GM10248 (cell line): ENCODE data around the gene ALS2.

Experiments
- CTCF ChIA-PET: fragments of 300-600 bp; sonication (Branson Sonifier 250); formaldehyde crosslinking; extraction: SDS; loops from one replicate; lab custom pipeline; 2021; ENCODE audit warnings: antibody characterized with exemption; lab: Yijun Ruan, JAX
- POLR2A ChIA-PET: fragments of 350-650 bp; sonication (Branson Sonifier 250); formaldehyde crosslinking; extraction: SDS; loops from one replicate; lab custom pipeline; 2020; ENCODE audit warnings: antibody characterized with exemption; lab: Yijun Ruan, JAX
- DNase-seq: peaks from one replicate; pipeline ENCODE4 v3.0.0; 2012; ENCODE audit errors: extremely low spot score
- CTCF ChIP-seq: IDR thresholded peaks from 2 replicates; pipeline ENCODE4 v1.5.1; 2012; ENCODE audit warnings: mild to moderate bottlenecking, low read depth; ENCODE audit errors: extremely low read depth, missing control alignments, control extremely low read depth

The ALS2 gene

GRCh38 chr2:201701646-201702045 lies 79.1 kb downstream of the ALS2 start:
- ChIA-PET POLR2A (no interaction called here), CTCF (interaction anchor here (1.0 kb wide), 1 partner anchor 19 kb away, joined by 4 read pairs; no protein-coding TSS in a partner anchor)
- no peak for DNase-seq
- no peak for TF ChIP-seq CTCF

GRCh38 chr2:201699416-201699815 lies 81.3 kb downstream of the ALS2 start:
- no peak for TF ChIP-seq CTCF
- ChIA-PET CTCF (interaction anchor here (1.6 to 1.7 kb wide), 2 partner anchors 10 to 17 kb away, joined by 4 to 5 read pairs; no protein-coding TSS in a partner anchor), POLR2A (no interaction called here)
- no peak for DNase-seq

- DNase-seq, result no peak
- CTCF ChIA-PET, result interaction anchor here (0.8 to 1.7 kb wide), 4 partner anchors 10 to 50 kb away, joined by 3 to 5 read pairs (median 4); no protein-coding TSS in a partner anchor
- POLR2A ChIA-PET, result no interaction called here
- no peak for TF ChIP-seq CTCF
Observed at GRCh38 chr2:201698588-201699226, 82.0 kb downstream of the ALS2 start, which contains the start of gene MPP4. Gene MPP4 (minus strand): TSS chr2:201698644. CDS start chr2:201693954, 4,690 bp downstream.

- no peak for TF ChIP-seq CTCF
- ChIA-PET CTCF (interaction anchor here (0.8 to 1.9 kb wide), 5 partner anchors 8 to 51 kb away, joined by 3 to 5 read pairs (median 4); no protein-coding TSS in a partner anchor), POLR2A (no interaction called here)
- DNase-seq, result no peak
Observed at GRCh38 chr2:201697899-201698298, 82.8 kb downstream of the ALS2 start.

GRCh38 chr2:201696151-201696659 lies 84.5 kb downstream of the ALS2 start:
- ChIA-PET POLR2A (no interaction called here), CTCF (interaction anchor here (1.5 to 1.9 kb wide), 2 partner anchors 10 to 35 kb away, joined by 3 to 4 read pairs; no protein-coding TSS in a partner anchor)
- TF ChIP-seq CTCF, result no peak
- no peak for DNase-seq

- no peak for TF ChIP-seq CTCF
- CTCF ChIA-PET, result no interaction called here
- POLR2A ChIA-PET, result no interaction called here
- no peak for DNase-seq
Observed at GRCh38 chr2:201685156-201685555, 95.6 kb downstream of the ALS2 start.
